WTC11 (cell line): ENCODE measurements around the gene EIF2B4. TPM values are rescaled to one million over a fixed set of nuclear protein-coding genes. Genes with fewer than 3 reads are reported as not detected.

ENCODE experiments used
- ATAC-seq: fragments of 200-7000 bp; cut with Tn5 transposase; 2 replicates; pipeline ENCODE4 v1.10.0; 2021; ENCODE audit warnings: mild to moderate bottlenecking, moderate library complexity
- CTCF ChIA-PET: fragments of 300-600 bp; sonication (Branson Sonifier 250); formaldehyde crosslinking; loops from one replicate; lab custom pipeline; 2021; ENCODE audit warnings: antibody characterized with exemption; lab: Charles Lee
- POLR2A ChIA-PET: fragments of 350-600 bp; sonication (Branson Sonifier 250); formaldehyde crosslinking; loops from one replicate; lab custom pipeline; 2021; ENCODE audit warnings: antibody characterized with exemption; lab: Charles Lee
- DNase-seq: peaks from one replicate; pipeline ENCODE4 v3.0.0; 2021; ENCODE audit warnings: low spot score
- H3K27ac Mint-ChIP-seq: 2 replicates; pipeline ENCODE4 v1.8.0; 2021; ENCODE audit warnings: mixed read lengths
- H3K27me3 Mint-ChIP-seq: 2 replicates; pipeline ENCODE4 v1.8.0; 2021; ENCODE audit warnings: low read depth, mild to moderate bottlenecking, moderate library complexity, mixed read lengths
- H3K36me3 Mint-ChIP-seq: 2 replicates; pipeline ENCODE4 v1.8.0; 2021; ENCODE audit warnings: mixed read lengths
- H3K4me1 Mint-ChIP-seq: 2 replicates; pipeline ENCODE4 v1.8.0; 2022; ENCODE audit warnings: mixed read lengths
- H3K4me3 Mint-ChIP-seq: 2 replicates; pipeline ENCODE4 v1.8.0; 2021; ENCODE audit warnings: mild to moderate bottlenecking, moderate library complexity, mixed read lengths
- H3K9me3 Mint-ChIP-seq: 2 replicates; pipeline ENCODE4 v1.8.0; 2021; ENCODE audit warnings: mixed read lengths
- CDX4 ChIP-seq: fragments of 250-450 bp; sonication (Bioruptor Pico); IDR thresholded peaks from 2 replicates; pipeline ENCODE4 v1.9.0; 2021; ENCODE audit warnings: moderate library complexity, mild to moderate bottlenecking, inconsistent platforms, borderline replicate concordance
- E2F4 ChIP-seq: sonication (generic); formaldehyde crosslinking; IDR thresholded peaks from 2 replicates; pipeline ENCODE4 v1.8.1; 2022; ENCODE audit warnings: low read depth, mild to moderate bottlenecking, moderate library complexity, missing genetic modification reagents, borderline replicate concordance
- E2F5 ChIP-seq: sonication (generic); formaldehyde crosslinking; IDR thresholded peaks from 2 replicates; pipeline ENCODE4 v1.8.1; 2022; ENCODE audit warnings: mild to moderate bottlenecking, moderate library complexity, missing genetic modification reagents
- ELF4 ChIP-seq: sonication (generic); formaldehyde crosslinking; IDR thresholded peaks from 2 replicates; pipeline ENCODE4 v1.8.1; 2022; ENCODE audit warnings: low read depth, mild to moderate bottlenecking, moderate library complexity, missing genetic modification reagents
- ETV6 ChIP-seq: sonication (generic); formaldehyde crosslinking; IDR thresholded peaks from 2 replicates; pipeline ENCODE4 v1.8.1; 2022; ENCODE audit warnings: mild to moderate bottlenecking, missing genetic modification reagents
- MLX ChIP-seq: sonication (generic); formaldehyde crosslinking; IDR thresholded peaks from 2 replicates; pipeline ENCODE4 v1.8.1; 2023; ENCODE audit warnings: mild to moderate bottlenecking, missing genetic modification reagents, moderate library complexity
- MXD4 ChIP-seq: fragments of 250-450 bp; sonication (Bioruptor Pico); IDR thresholded peaks from 2 replicates; pipeline ENCODE4 v1.8.0; 2021; ENCODE audit warnings: mild to moderate bottlenecking, moderate library complexity, borderline replicate concordance
- NR3C1 ChIP-seq: sonication (generic); formaldehyde crosslinking; conservative IDR thresholded peaks from 2 replicates; pipeline ENCODE4 v1.8.1; 2023; ENCODE audit warnings: low read depth, mild to moderate bottlenecking, missing genetic modification reagents
- SMAD3 ChIP-seq: sonication (generic); formaldehyde crosslinking; IDR thresholded peaks from 2 replicates; pipeline ENCODE4 v1.8.0; 2022; ENCODE audit warnings: missing genetic modification reagents, mild to moderate bottlenecking, borderline replicate concordance
- TEAD4 ChIP-seq: sonication (generic); formaldehyde crosslinking; IDR thresholded peaks from 2 replicates; pipeline ENCODE4 v1.8.0; 2022; ENCODE audit warnings: mild to moderate bottlenecking, missing genetic modification reagents
- USF1 ChIP-seq: sonication (generic); formaldehyde crosslinking; IDR thresholded peaks from 2 replicates; pipeline ENCODE4 v1.8.0; 2022; ENCODE audit warnings: mild to moderate bottlenecking, missing genetic modification reagents
- ZMAT4 ChIP-seq: fragments of 250-450 bp; sonication (Bioruptor Pico); IDR thresholded peaks from 2 replicates; pipeline ENCODE4 v1.9.0; 2021; ENCODE audit warnings: mild to moderate bottlenecking
- ZNF232 ChIP-seq: sonication (generic); formaldehyde crosslinking; IDR thresholded peaks from 2 replicates; pipeline ENCODE4 v1.8.0; 2022; ENCODE audit warnings: mild to moderate bottlenecking, missing genetic modification reagents
- ZNF396 ChIP-seq: fragments of 250-450 bp; sonication (Bioruptor Pico); IDR thresholded peaks from 2 replicates; pipeline ENCODE4 v1.8.0; 2021; ENCODE audit warnings: mild to moderate bottlenecking, moderate library complexity, borderline replicate concordance
- ZNF671 ChIP-seq: fragments of 250-450 bp; sonication (Bioruptor Pico); IDR thresholded peaks from 2 replicates; pipeline ENCODE4 v1.8.0; 2021; ENCODE audit warnings: mild to moderate bottlenecking
- total RNA-seq: library from RNA; stranded (reverse); gene quantifications from 3 replicates; pipeline ENCODE4 v1.2.3, GENCODE V29; 2021
- TF ChIP-seq, protein P1 (sequence below): sonication (generic); formaldehyde crosslinking; IDR thresholded peaks from 2 replicates; pipeline ENCODE4 v1.8.1; 2023; ENCODE audit warnings: mild to moderate bottlenecking, missing genetic modification reagents
- TF ChIP-seq, protein P2 (sequence below): sonication (generic); formaldehyde crosslinking; IDR thresholded peaks from 2 replicates; pipeline ENCODE4 v1.8.0; 2022; ENCODE audit warnings: missing genetic modification reagents
- TF ChIP-seq, protein P3 (sequence below): sonication (generic); formaldehyde crosslinking; IDR thresholded peaks from 2 replicates; pipeline ENCODE4 v1.8.1; 2023; ENCODE audit warnings: mild to moderate bottlenecking, missing genetic modification reagents, borderline replicate concordance
- TF ChIP-seq, protein P4 (sequence below): sonication (generic); formaldehyde crosslinking; IDR thresholded peaks from 2 replicates; pipeline ENCODE4 v1.8.0; 2023; ENCODE audit warnings: missing genetic modification reagents

The EIF2B4 gene
- total RNA-seq, 1 experiment from 2014 or later: 49.1 TPM

DNA sequence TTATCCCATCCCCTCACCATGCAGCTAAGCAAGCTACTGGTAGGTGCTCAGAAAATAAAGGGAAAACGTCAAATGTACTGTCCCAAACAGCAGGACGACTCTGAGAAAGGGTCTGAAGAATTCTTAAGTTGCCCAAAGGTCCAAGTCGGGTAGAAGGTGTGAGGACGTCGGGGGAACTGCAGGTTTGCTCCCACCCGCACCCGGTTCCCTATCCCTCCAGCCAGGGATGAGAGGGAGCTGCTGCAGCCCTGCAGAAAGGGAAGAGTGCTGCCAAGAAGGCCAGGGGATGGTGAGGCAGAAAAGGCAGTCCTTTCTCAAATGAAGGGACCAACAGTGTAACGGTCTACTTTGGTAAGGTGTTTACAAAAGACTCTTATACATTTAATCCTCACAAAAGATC lies 55.0 kb downstream of the EIF2B4 start:
- Mint-ChIP-seq H3K9me3 (no peaks in the 10 kb centered on the region), H3K27ac (no peak overlapping the region), H3K4me1 (peaks cover 6% of the 10 kb centered on the region), H3K4me3 (no peak overlapping the region), H3K36me3 (no peaks in the 10 kb centered on the region), H3K27me3 (no peaks in the 10 kb centered on the region; the same call in none of the 2 replicates)
- DNase-seq (no peak), ATAC-seq (peak; percentile 65)
- TF ChIP-seq USF1 (CRISPR knock-in tag): no peak
- TF ChIP-seq, protein P1, sequence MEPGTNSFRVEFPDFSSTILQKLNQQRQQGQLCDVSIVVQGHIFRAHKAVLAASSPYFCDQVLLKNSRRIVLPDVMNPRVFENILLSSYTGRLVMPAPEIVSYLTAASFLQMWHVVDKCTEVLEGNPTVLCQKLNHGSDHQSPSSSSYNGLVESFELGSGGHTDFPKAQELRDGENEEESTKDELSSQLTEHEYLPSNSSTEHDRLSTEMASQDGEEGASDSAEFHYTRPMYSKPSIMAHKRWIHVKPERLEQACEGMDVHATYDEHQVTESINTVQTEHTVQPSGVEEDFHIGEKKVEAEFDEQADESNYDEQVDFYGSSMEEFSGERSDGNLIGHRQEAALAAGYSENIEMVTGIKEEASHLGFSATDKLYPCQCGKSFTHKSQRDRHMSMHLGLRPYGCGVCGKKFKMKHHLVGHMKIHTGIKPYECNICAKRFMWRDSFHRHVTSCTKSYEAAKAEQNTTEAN: no peak
- no peak for TF ChIP-seq SMAD3
- no peak for TF ChIP-seq NR3C1
- TF ChIP-seq ELF4: no peak
- no peak for TF ChIP-seq E2F4 (CRISPR knock-in tag)
- no peak for TF ChIP-seq TEAD4
- TF ChIP-seq MXD4 (CRISPR knock-in tag): no peak
- no peak for TF ChIP-seq ZNF671 (CRISPR knock-in tag)
- TF ChIP-seq, protein P2, sequence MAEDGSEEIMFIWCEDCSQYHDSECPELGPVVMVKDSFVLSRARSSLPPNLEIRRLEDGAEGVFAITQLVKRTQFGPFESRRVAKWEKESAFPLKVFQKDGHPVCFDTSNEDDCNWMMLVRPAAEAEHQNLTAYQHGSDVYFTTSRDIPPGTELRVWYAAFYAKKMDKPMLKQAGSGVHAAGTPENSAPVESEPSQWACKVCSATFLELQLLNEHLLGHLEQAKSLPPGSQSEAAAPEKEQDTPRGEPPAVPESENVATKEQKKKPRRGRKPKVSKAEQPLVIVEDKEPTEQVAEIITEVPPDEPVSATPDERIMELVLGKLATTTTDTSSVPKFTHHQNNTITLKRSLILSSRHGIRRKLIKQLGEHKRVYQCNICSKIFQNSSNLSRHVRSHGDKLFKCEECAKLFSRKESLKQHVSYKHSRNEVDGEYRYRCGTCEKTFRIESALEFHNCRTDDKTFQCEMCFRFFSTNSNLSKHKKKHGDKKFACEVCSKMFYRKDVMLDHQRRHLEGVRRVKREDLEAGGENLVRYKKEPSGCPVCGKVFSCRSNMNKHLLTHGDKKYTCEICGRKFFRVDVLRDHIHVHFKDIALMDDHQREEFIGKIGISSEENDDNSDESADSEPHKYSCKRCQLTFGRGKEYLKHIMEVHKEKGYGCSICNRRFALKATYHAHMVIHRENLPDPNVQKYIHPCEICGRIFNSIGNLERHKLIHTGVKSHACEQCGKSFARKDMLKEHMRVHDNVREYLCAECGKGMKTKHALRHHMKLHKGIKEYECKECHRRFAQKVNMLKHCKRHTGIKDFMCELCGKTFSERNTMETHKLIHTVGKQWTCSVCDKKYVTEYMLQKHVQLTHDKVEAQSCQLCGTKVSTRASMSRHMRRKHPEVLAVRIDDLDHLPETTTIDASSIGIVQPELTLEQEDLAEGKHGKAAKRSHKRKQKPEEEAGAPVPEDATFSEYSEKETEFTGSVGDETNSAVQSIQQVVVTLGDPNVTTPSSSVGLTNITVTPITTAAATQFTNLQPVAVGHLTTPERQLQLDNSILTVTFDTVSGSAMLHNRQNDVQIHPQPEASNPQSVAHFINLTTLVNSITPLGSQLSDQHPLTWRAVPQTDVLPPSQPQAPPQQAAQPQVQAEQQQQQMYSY: no peak
- no peak for TF ChIP-seq ZMAT4 (CRISPR knock-in tag)
- TF ChIP-seq ETV6: no peak
- TF ChIP-seq ZNF396 (CRISPR knock-in tag): no peak
- POLR2A ChIA-PET: interaction anchor here (0.6 kb wide), 1 partner anchor 12 kb away, joined by 4 read pairs; no protein-coding TSS in a partner anchor
- CTCF ChIA-PET: interaction anchor here (1.5 to 2.7 kb wide), 2 partner anchors 12 to 64 kb away, joined by 3 to 20 read pairs; no protein-coding TSS in a partner anchor

- POLR2A ChIA-PET: interaction anchor here (0.6 kb wide), 1 partner anchor 11 kb away, joined by 4 read pairs; no protein-coding TSS in a partner anchor
- CTCF ChIA-PET: interaction anchor here (1.5 to 2.7 kb wide), 2 partner anchors 12 to 64 kb away, joined by 3 to 20 read pairs; no protein-coding TSS in a partner anchor
- H3K9me3 Mint-ChIP-seq: no peaks in the 10 kb centered on the region
- peaks cover 6% of the 10 kb centered on the region for H3K4me1 Mint-ChIP-seq
- DNase-seq: no peak
- no peak overlapping the region for H3K27ac Mint-ChIP-seq
- ATAC-seq: no peak
- peaks cover 2% of the 10 kb centered on the region for H3K36me3 Mint-ChIP-seq
- H3K27me3 Mint-ChIP-seq: peaks cover 1% of the 10 kb centered on the region
- no peak overlapping the region for H3K4me3 Mint-ChIP-seq
- TF ChIP-seq, protein P3, sequence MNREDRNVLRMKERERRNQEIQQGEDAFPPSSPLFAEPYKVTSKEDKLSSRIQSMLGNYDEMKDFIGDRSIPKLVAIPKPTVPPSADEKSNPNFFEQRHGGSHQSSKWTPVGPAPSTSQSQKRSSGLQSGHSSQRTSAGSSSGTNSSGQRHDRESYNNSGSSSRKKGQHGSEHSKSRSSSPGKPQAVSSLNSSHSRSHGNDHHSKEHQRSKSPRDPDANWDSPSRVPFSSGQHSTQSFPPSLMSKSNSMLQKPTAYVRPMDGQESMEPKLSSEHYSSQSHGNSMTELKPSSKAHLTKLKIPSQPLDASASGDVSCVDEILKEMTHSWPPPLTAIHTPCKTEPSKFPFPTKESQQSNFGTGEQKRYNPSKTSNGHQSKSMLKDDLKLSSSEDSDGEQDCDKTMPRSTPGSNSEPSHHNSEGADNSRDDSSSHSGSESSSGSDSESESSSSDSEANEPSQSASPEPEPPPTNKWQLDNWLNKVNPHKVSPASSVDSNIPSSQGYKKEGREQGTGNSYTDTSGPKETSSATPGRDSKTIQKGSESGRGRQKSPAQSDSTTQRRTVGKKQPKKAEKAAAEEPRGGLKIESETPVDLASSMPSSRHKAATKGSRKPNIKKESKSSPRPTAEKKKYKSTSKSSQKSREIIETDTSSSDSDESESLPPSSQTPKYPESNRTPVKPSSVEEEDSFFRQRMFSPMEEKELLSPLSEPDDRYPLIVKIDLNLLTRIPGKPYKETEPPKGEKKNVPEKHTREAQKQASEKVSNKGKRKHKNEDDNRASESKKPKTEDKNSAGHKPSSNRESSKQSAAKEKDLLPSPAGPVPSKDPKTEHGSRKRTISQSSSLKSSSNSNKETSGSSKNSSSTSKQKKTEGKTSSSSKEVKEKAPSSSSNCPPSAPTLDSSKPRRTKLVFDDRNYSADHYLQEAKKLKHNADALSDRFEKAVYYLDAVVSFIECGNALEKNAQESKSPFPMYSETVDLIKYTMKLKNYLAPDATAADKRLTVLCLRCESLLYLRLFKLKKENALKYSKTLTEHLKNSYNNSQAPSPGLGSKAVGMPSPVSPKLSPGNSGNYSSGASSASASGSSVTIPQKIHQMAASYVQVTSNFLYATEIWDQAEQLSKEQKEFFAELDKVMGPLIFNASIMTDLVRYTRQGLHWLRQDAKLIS (CRISPR knock-in tag): no peak
- TF ChIP-seq MLX (CRISPR knock-in tag) (no peak), CDX4 (CRISPR knock-in tag) (no peak), E2F5 (CRISPR knock-in tag) (no peak), NR3C1 (no peak), SMAD3 (no peak), ZMAT4 (CRISPR knock-in tag) (no peak), ZNF232 (CRISPR knock-in tag) (no peak), TEAD4 (no peak)
- TF ChIP-seq, protein P4, sequence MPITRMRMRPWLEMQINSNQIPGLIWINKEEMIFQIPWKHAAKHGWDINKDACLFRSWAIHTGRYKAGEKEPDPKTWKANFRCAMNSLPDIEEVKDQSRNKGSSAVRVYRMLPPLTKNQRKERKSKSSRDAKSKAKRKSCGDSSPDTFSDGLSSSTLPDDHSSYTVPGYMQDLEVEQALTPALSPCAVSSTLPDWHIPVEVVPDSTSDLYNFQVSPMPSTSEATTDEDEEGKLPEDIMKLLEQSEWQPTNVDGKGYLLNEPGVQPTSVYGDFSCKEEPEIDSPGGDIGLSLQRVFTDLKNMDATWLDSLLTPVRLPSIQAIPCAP (CRISPR knock-in tag): no peak
Measured at GRCh38 chr2:27314709-27315108, 55.4 kb downstream of the EIF2B4 start.
